SHP77 (cell line): Measurements from ENCODE around the gene GCM1.

Experiments
- DNase-seq, 2 experiments: peaks; one replicate each; lab custom pipeline; 2025; lab: John Stamatoyannopoulos, UW

GCM1 gene

DNA sequence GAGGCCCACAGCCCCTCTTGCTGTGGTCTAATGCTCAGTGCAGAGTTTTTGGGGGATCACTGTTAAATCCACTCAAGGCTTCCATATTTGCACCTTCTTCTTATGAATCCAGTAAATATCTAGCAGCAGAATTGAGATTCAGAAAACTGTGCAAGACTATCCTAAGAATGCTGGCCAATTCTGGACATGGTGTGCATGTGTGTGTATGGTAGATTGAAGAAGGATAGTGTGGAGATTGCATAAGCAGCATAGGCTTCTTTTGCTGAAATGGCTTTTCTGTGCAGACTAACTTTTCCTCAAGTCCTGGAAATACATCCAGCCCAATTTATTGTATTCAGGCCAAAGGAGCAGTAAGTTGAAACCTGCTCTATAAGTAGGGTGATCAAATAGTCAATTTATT is 43.7 kb downstream of the GCM1 start:
- no peak for DNase-seq

GRCh38 chr6:53103993-53104675 is 44.5 kb downstream of the GCM1 start:
- no peak for DNase-seq

- DNase-seq, result no peak
These were observed 47.6 kb downstream of the GCM1 start for GRCh38 chr6:53101006-53101405.

DNA sequence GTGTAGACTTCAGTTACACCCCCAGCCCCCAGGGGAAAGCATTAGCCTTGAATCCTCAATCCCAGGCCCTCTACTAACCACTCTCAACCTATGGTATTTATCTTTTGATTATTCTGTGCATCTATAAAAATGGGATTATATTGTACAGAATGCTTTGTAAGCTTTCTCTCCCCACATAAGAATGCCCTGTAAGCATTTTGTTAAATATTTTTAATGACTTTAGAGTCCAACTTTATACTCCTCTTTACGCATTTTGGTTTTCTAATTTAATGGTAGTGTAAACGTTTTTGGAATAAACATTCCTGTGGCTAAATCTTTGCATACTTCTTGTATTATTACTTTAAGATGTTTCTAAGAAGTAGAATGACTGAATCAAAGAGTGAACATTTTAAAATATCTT is 48.1 kb downstream of the GCM1 start:
- DNase-seq, result no peak

DNA sequence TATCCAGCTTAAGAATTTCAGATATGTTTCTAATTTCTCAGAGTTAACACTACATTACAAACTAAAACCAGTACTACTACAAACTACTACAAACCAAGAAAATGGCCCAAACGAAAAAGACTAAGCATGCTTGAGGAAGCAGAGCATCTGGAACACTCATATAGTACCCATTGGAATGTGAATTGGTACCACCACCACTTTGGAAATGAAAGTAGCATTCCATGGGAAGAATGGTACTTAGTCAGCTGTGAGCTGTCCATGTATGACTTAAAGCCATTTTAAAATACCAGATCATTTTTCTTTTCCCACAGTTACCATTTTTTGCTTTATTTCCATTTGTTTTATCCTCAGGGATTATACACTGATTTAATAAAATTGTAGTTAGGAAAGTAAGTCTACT is 52.9 kb downstream of the GCM1 start:
- DNase-seq, result no peak

DNA sequence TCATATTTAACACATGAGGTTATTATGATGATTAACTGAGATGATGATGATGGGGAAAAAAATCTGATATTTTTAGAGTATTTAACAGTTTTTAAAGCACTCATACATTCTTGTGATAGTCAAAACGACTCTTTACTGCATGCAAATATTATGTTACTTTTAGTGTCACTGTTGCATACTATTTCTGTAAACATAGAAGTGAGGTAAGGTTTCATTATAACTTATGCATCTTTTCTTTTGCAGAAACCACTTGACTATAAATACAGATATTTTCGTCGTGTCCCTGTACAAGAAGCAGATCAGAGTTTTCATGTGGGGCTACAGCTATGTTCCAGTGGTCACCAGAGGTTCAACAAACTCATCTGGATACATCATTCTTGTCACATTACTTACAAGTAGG is 53.4 kb downstream of the GCM1 start:
- DNase-seq, result no peak

GRCh38 chr6:53090576-53090975 is 58.1 kb downstream of the GCM1 start:
- no peak for DNase-seq

GRCh38 chr6:53089948-53090347 is 58.7 kb downstream of the GCM1 start:
- DNase-seq, result no peak

- no peak for DNase-seq
These were observed 62.3 kb downstream of the GCM1 start for GRCh38 chr6:53086302-53086701.

GRCh38 chr6:53080813-53081212 is 67.8 kb downstream of the GCM1 start:
- DNase-seq, result no peak
